GM19043 (cell line): ENCODE results near the gene SPDYE4.

ENCODE experiments used
- ATAC-seq: cut with Tn5 transposase; IDR thresholded peaks from one replicate; pipeline ENCODE4 v1.9.1; 2021; ENCODE audit warnings: low read depth; ENCODE audit not compliant: unreplicated experiment

SPDYE4 gene

GRCh38 chr17:8741771-8742170 is 16.6 kb downstream of the SPDYE4 start:
- no peak for ATAC-seq

GRCh38 chr17:8741366-8741765 is 17.0 kb downstream of the SPDYE4 start:
- ATAC-seq = no peak

DNA sequence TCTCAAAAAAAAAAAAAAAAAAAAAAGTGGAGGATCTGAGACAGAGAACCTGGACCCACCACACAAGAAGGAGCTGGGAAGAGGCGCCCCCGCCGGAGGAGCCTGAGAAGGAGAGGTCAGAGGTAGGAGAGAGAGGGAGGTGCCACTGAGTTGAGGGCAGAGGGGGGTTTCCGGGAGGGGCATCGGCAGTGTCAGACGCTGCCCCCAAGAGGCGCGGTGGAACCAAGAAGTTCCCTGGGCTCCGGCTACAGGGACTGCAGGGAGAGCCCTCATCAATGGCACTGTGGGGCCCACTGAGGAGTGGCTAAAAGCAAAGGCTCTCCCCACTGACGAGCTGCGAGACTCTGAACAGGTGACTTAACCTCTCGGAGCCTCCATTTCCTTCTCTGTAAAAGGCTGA is 17.9 kb downstream of the SPDYE4 start:
- ATAC-seq = no peak

GRCh38 chr17:8739097-8739496 is 19.2 kb downstream of the SPDYE4 start:
- ATAC-seq = no peak

GRCh38 chr17:8736796-8737195 is 21.6 kb downstream of the SPDYE4 start:
- no peak for ATAC-seq

GRCh38 chr17:8736362-8736761 is 22.0 kb downstream of the SPDYE4 start:
- no peak for ATAC-seq

GRCh38 chr17:8735336-8735939 is 22.9 kb downstream of the SPDYE4 start:
- no peak for ATAC-seq

- no peak for ATAC-seq
Measured at GRCh38 chr17:8734876-8735275, 23.5 kb downstream of the SPDYE4 start.

DNA sequence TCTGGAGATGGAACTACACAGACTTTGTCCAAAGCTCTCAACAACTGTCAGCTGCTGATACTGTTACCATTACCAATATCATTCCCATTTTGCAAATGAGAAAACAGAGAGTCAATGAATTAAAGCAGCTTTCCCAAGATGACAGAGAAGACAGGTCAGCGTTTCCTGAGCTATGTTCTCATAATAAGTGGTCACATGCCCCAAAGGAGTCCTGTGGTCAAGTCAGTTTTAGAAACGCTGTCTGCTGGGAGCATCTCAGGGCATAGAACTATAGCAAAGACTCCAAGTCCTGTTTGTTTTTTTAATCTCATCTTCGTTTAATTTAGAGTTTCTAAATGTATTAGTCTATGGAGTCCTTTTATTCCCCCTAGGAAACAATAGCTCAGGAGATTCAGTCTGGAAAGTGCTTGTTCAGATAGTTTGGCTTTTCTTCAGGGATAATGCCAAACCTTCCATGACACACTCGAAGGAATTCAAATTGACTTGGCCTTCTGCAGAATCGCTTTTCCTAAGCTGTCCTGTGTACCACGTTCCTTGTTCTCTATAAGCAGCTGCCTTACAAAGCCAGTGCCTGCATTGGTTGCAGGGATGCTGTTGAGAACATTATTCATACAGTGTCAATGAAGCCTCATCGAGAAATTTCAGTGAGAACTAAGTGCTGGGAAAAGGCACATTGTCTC is 25.8 kb downstream of the SPDYE4 start:
- ATAC-seq = no peak

DNA sequence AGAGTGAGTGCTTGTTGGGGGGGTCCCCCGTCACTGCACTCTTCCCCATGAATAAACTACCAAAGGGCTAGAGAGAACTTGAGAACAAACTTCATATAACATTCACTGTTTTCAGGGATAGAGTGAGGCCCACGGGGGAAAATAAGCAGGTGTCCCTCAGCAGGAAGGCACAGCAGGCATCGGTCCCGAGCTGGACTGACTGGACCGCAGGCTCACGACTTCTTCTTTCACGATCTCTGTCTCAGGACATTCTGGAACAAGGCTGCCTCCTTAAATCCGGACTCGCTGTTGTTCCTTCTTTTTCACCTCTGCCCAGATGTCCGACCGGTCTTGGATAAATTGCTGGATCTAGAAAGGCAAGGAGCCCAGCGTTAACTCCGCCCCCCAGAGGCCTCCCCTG is 28.5 kb downstream of the SPDYE4 start:
- ATAC-seq = no peak

DNA sequence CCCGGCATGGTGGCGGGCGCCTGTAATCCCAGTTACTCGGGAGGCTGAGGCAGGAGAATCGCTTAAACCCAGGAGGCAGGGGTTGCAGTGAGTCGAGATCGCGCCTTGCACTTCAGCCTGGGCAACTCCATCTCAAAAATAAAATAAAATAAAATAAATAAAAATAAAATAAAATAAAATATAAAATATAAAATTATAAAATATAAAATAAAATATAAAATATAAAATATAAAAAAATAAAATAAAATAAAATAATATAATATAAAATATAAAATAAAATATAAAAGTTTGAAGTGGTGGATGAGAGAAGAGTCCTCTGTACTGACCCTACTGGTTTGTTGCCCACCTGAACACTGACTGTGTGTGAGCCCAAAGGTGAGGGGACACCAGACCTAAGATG is 28.9 kb downstream of the SPDYE4 start:
- ATAC-seq = no peak

DNA sequence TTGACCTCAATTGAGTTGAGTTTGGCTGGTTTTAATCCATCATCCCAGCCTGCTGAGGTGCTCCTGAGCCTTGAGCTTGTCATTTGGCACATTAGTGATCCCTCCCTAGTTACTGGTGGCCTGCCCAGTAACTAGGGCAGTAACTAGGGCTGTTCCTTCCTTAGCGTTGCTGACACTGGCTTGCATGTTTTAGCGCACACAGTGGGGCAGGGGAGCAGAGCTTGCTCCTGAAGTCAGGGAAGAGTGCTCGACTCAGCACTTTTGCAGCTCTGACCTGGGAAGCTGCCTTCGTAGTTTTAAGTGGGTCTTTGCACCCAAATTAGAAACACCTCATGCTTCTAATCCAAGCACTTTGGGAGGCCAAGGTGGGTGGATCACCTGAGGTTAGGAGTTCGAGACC is 29.4 kb downstream of the SPDYE4 start:
- no peak for ATAC-seq

DNA sequence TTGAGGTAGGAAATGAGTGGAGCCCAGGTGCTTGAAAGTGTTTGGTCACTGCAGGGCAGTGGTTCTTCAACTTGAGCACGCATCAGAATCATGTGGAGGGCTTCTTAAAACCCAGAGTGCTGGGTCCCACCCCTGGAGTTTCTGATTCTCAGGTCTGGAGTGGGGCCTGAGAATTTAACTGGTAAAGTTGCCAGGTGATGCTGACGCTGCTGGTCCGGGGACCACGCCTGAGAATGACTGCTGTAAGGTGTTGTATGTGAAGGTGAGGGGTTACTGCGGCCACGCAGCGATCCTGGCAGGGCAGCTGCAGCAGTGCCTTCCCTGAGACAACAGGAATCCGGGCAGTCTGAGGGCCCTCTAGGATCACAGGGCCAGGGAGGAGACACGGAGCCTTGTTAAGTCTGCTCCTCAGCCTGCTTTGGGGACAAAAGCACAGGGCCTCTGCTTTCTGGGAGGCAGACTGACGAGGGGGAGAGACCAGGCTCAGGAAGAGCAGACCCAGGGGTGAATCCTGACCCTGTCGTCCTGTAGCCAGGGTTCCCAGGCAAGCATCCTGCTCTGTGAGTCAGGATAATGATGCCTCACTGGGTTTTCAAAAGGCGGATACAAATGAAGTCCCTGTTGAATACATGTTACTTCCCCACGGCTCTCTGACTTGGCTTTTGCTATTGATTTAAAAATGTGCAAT is 30.0 kb downstream of the SPDYE4 start:
- ATAC-seq = no peak

GRCh38 chr17:8726941-8727555 is 31.3 kb downstream of the SPDYE4 start:
- ATAC-seq = no peak

DNA sequence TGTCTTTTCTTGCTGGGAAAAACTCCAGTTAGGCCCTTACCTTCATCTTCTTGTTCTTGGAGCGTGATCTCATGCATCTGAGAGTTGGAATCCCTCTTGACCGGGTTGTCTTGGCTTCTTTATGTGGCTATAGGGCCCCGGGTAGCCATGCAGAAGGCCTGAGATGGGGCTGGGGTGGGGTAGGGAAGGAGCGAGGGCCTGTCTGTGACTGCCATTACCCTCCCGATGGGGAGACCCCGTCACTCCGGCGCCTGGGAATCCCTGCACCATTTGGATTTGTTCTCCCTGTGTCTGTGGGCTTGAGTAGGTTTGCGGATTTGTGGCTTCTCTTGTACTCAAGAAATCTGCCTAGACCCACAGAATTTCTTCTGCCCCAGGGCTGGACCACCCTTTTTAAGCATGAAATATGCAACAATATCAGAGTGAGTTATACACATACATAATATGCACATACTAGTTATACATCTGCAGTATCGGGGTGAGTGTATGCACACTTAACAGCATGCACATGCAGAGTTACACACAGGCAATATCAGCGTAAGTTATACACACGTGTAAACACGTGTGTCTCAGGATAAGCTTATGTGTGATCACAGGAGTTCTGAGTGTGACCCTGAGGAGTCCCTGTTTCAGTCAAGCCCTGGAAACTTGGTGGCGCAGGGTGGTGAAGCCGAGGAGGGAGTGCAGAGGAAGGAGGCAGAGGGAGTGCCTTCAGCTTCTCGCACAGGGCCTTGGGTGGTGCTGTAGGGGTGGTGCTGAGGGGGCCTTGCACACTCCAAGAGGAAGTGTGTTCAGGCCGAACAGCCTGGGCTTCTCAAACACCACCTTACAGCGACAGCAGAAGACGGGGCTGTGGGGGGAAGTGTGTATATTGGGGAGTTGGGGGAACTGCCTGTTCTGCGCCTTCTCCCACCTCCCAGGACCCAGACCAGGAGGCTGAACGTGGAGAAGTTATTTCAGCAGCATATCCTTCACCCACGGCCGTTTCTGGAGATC is 32.2 kb downstream of the SPDYE4 start:
- no peak for ATAC-seq

GRCh38 chr17:8724451-8724850 is 33.9 kb downstream of the SPDYE4 start:
- ATAC-seq = no peak

DNA sequence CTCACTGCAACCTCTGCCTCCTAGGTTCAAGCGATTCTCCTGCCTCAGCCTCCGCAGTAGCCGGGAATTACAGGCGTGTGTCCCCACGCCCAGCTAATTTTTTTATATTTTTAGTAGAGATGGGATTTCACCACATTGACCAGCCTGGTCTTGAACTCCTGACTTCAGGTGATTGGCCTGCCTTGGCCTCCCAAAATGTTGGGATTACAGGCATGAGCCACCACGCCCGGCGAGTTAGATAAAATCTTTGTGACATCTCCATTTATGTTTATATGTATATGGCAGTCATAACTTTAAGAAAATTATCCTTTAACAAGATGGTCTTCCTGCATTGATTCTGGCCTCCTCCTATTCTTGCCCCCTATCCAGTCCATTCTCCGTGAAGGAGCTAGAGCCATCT is 37.8 kb downstream of the SPDYE4 start:
- ATAC-seq = no peak

GRCh38 chr17:8719291-8720246 is 38.8 kb downstream of the SPDYE4 start:
- no peak for ATAC-seq

DNA sequence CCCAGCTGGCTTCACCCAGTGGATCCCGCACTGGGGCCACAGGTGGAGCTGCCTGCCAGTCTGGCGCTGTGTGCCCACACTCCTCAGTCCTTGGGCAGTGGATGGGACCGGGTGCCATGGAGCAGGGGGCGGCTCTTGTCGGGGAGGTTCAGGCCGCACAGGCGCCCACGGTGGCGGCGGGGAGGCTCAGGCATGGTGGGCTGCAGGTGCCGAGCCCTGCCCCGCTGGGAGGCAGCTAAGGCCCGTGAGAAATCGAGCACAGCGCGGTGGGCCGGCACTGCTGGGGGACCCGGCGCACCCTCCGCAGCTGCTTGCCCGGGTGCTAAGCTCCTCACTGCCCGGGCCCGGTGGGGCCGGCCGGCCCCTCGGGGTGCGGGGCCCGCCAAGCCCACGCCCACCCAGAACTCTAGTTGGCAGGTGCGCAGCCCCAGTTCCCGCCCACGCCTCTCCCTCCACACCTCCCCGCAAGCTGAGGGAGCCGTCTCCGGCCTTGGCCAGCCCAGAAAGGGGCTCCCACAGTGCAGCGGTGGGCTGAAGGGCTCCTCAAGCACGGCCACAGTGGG is 40.3 kb downstream of the SPDYE4 start:
- ATAC-seq = no peak
